HG03280 (cell line): ENCODE results near the gene MFNG.

Experiments
- ATAC-seq: cut with Tn5 transposase; IDR thresholded peaks from one replicate; pipeline ENCODE4 v1.9.1; 2021; ENCODE audit warnings: mild to moderate bottlenecking, moderate library complexity; ENCODE audit not compliant: unreplicated experiment

MFNG gene

DNA sequence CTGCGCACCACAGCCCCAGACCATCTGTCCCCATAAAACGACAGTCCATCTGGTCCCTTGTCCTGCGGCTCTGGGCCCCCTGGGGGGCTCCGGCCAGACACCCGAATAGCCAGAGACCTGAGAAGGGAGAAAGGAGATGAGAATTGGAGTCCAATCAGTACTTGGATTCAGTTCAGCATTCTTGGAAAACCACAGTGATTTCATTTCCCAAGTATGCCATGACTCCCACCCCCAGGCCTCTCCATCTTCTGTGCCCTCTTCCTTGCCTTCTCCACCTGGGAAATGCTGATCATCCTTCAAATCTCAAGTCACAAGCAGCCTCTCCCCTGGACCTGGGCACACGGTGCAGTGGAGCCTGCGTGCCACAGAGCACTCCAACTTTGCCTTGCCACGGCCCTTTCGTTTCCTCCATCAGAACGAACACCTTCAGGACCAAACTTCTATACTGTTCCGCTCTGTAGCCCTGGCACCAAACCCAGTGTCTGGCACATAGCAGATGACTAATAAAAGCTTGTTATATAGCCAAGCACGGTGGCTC lies 10.9 kb upstream of the MFNG start:
- ATAC-seq = no peak

DNA sequence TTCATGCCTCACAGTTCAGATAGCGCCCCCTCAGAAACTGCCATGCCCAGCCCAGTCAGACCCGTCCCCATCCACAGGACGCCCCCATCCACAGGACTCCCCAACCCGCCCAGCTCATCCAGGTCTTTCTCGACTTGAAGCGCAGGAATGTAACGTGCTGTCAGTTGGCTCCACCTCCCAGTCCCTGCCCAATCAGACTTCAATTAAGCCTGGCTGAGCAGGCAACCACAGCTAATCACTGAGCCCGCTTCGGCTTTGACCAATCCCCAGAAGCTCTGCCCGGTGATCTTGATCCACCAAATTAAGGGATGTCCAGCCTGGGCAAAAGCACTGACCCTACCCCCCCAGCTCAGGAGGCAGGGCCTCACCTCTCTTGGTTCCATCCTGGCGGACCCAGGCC lies 10.5 kb upstream of the MFNG start:
- no peak for ATAC-seq

DNA sequence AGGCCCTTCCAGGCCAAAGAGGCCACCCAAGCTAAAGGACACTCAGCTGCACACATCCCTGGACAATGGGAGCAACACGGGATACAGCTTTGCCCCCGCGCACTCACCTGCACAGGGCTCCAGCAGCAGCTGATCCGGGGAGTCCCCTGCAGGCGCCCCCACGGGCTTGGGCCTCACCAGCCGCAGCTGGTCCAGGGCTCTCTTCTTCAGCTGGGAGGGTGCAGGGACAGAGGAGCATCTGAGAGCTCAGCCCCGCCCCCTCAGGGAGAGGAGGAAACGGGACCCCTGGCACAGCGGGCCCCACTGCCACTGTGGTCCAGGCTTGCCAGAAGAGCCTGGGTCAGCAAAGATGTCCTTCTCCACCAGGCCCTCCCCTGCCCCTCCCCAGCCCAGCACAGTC lies 7.8 kb upstream of the MFNG start:
- ATAC-seq = no peak

- ATAC-seq = no peak
Measured at GRCh38 chr22:37492428-37493344, 6.5 kb upstream of the MFNG start.

GRCh38 chr22:37491559-37492427 lies 5.6 kb upstream of the MFNG start:
- no peak for ATAC-seq

GRCh38 chr22:37491106-37491505 lies 4.9 kb upstream of the MFNG start:
- ATAC-seq = no peak

- no peak for ATAC-seq
Measured at GRCh38 chr22:37489983-37490382, 3.8 kb upstream of the MFNG start.

DNA sequence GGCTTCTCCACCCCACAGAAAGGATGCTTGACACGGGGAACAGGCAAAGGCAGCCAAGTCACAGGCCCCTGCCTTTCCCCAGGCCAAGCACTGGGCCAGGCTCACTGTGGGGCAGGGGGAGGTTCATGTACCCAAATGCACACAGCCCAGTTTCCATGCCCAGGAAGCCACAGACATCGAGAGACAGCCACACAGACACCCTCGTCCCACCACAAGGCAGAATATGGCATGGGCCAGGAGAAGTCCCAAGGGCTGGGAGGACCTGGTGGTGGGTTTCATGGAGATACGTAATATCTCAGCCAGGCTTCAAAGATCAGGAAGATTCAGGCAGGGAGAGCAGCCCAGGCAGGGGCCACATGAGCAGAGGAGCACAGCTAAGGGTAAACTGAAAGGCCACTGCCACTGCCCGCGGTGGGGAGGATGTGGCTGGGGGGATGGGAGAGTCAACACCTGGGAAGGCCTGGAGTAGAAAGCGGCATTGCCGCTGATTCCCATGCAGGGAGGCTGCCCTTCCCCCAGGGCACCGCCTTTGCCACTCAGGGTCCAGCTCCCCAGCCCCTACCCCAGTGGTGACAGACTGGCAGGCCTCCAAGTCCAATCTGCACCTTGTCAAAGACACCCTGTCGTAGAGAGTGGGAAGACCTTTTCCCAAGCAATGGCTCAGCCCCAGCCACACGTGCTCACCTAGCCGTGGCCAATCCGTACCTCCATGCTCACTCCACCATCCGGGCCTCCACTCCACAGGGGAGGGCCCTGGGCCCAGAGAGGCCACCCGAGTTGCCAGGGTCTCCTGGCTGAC lies 2.4 kb upstream of the MFNG start:
- ATAC-seq = no peak

DNA sequence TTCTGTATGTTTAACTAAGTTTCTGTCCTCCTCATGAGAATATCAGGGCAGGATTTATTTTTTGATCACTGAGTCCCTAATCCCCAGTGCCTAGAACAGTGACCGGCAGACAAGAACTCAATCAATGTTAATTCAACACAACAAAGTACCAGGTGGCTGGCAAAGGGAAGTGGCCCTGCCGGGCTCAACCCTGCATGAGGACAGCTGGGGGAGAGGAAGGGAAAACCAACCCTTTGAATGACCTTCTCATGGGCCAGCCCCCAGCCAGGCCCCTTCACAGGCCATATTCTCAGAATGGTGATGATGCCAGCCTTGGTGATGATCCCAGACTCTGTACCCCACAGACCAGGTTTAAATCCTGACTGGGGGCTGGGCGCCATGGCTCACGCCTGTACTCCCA lies 1.4 kb upstream of the MFNG start:
- ATAC-seq = no peak

- ATAC-seq = no peak
Measured at GRCh38 chr22:37487129-37487528, 945 bp upstream of the MFNG start.

DNA sequence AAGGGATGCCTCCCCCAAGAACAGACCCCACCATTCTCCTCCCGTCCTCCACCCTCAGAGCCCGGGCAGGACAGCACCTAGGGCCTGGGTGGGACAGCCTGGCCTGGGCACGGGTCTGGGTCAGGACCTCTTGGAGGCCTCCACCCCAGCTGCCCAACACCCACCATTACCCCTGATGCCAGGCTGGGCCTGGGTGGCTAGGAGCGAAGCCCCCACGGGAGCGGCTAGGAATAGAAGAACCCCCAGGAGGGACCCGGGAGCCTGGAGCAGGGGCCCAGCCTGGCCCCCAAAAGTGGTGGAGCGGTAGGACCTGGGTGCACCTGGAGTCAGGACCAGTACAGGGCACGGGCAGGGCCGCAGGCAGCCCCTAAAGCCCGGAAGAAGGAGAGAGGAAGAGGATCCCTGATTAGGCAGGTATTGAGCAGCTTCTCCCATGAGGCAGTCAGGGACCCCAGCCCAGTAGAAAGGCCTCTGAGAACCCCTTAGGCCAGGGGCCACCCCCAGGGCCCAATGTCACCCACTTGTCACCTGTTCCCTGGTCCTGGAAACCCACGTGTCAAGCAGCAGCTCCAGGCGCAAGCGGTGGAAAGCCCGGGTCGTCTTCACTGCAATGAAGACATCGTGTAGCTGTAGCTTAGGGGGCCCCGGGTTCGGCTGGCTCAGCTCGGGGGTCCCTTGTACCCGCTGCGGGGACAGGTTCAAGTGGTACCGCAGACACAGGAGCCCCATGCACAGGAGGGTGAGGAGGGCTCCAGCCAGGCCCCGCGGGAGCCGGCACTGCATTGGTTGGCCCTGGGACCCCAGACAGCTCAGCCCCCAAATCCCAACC lies 575 bp downstream of the MFNG start:
- peak; percentile 4 for ATAC-seq

- ATAC-seq = peak; percentile 33
Measured at GRCh38 chr22:37484480-37485394, 1.4 kb downstream of the MFNG start.

- ATAC-seq = no peak
Measured at GRCh38 chr22:37483050-37483449, 3.1 kb downstream of the MFNG start.

DNA sequence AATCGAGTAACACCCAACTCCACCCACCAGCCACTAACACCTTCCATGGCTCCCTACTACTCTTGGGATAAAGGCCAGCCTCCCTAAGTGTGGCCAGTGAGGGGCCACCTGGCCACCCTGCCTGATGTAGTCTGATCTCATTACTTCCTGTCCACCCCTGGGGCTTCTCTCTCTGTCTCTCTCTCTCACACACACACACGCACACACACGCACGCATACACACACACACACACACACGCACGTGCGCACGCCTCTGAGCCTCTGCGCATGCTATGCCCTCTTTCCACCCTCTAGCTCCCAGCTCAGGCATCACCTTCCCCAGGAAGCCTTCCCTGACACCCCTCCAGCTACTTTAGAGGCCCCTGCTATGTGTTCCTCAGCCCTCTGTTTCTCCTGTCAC lies 3.9 kb downstream of the MFNG start:
- ATAC-seq = no peak

- no peak for ATAC-seq
Measured at GRCh38 chr22:37481347-37481907, 4.8 kb downstream of the MFNG start.

GRCh38 chr22:37480387-37481346 lies 5.5 kb downstream of the MFNG start:
- ATAC-seq = no peak

DNA sequence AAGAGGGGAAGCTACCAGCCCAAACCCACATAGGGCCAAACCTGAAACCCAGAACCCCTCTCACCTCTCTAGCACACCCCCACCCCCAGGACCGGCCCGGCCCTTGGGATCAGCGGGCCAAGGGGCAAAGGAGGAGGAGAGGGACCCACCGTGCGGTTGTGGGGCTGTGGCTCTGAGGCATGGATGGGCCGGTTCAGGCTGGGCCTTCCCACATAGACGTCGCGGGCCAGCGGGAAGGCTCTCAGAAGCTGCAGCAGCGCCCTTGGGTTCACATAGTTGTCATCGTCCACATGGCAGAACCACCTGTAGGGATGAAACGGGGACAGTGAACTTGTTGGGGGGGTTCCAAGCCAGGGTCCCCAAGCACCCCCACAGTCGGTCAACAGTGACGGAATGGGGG lies 7.0 kb downstream of the MFNG start:
- ATAC-seq = no peak
